OCI-LY1 (cell line): Measurements from ENCODE around the gene THTPA.
"Not testable (repeated sequence)": the region's sequence is repeated elsewhere in the genome, so short reads cannot be mapped to it uniquely, and the experiment has no call there.

Experiments
- H2AFZ ChIP-seq: fragments of 200-600 bp; sonication (generic), shearing (Covaris generic); 2 replicates; pipeline ENCODE4 v1.6.0; 2014; ENCODE audit warnings: antibody characterized with exemption, mild to moderate bottlenecking, low read length
- H3F3A ChIP-seq: fragments of 200-600 bp; sonication (generic), shearing (Covaris generic); 2 replicates; pipeline ENCODE4 v1.6.0; 2014; ENCODE audit warnings: mild to moderate bottlenecking, antibody characterized with exemption, low read length, moderate library complexity; ENCODE audit not compliant: insufficient read depth
- H3K27ac ChIP-seq: fragments of 200-600 bp; sonication (generic); 2 replicates; pipeline ENCODE4 v1.5.1; 2014; ENCODE audit warnings: low read length, mixed run types, mild to moderate bottlenecking, low read depth; ENCODE audit not compliant: poor library complexity, severe bottlenecking
- H3K27me3 ChIP-seq: fragments of 200-600 bp; sonication (generic); 2 replicates; pipeline ENCODE4 v1.6.0; 2014; ENCODE audit warnings: antibody characterized with exemption, mild to moderate bottlenecking, low read length, moderate library complexity; ENCODE audit not compliant: insufficient read depth
- H3K36me3 ChIP-seq: fragments of 200-600 bp; sonication (generic); 2 replicates; pipeline ENCODE4 v1.6.1; 2014; ENCODE audit warnings: mild to moderate bottlenecking, antibody characterized with exemption, low read length, moderate library complexity, mixed read lengths; ENCODE audit not compliant: insufficient read depth
- H3K4me1 ChIP-seq: fragments of 200-600 bp; sonication (generic); 2 replicates; pipeline ENCODE4 v1.5.1; 2014; ENCODE audit warnings: mild to moderate bottlenecking, low read length, moderate library complexity; ENCODE audit not compliant: insufficient read depth, severe bottlenecking
- H3K4me2 ChIP-seq: fragments of 200-600 bp; sonication (generic), shearing (Covaris generic); 2 replicates; pipeline ENCODE4 v1.6.1; 2014; ENCODE audit warnings: low read length
- H3K4me3 ChIP-seq: fragments of 200-600 bp; sonication (generic); 2 replicates; pipeline ENCODE4 v1.5.1; 2014; ENCODE audit warnings: low read length, low read depth, mild to moderate bottlenecking, mixed read lengths; ENCODE audit not compliant: poor library complexity, severe bottlenecking
- H3K79me2 ChIP-seq: fragments of 200-600 bp; shearing (Covaris generic); 2 replicates; pipeline ENCODE4 v1.6.1; 2016; ENCODE audit warnings: mixed run types, low read length, mixed read lengths; ENCODE audit not compliant: insufficient read depth
- H3K9ac ChIP-seq: fragments of 200-600 bp; sonication (generic), shearing (Covaris generic); 2 replicates; pipeline ENCODE4 v1.6.1; 2014; ENCODE audit warnings: mild to moderate bottlenecking, low read length, mixed read lengths
- H3K9me2 ChIP-seq: fragments of 200-600 bp; sonication (generic), shearing (Covaris generic); 2 replicates; pipeline ENCODE4 v1.6.1; 2014; ENCODE audit warnings: low read depth, mild to moderate bottlenecking, low read length, mixed read lengths
- H3K9me3 ChIP-seq: fragments of 200-600 bp; shearing (Covaris generic); 2 replicates; pipeline ENCODE4 v1.6.1; 2014; ENCODE audit warnings: low read length, mixed read lengths
- H4K20me1 ChIP-seq: fragments of 200-600 bp; sonication (generic), shearing (Covaris generic); 2 replicates; pipeline ENCODE4 v1.6.0; 2016; ENCODE audit warnings: mild to moderate bottlenecking, low read length; ENCODE audit not compliant: insufficient read depth
- CTCF ChIP-seq: fragments of 200-600 bp; sonication (generic), shearing (Covaris generic); IDR thresholded peaks from 2 replicates; pipeline ENCODE4 v1.5.1; 2017; ENCODE audit warnings: mild to moderate bottlenecking, antibody characterized with exemption, low read length, moderate library complexity, mixed read lengths
- EZH2 ChIP-seq: fragments of 200-600 bp; sonication (generic), shearing (Covaris generic); IDR thresholded peaks from 2 replicates; pipeline ENCODE4 v1.8.0; 2017; ENCODE audit warnings: borderline replicate concordance, mixed run types, mild to moderate bottlenecking, antibody characterized with exemption, low read length, moderate library complexity, mixed read lengths

THTPA gene

GRCh38 chr14:23588884-23589598 is 33.0 kb downstream of the THTPA start:
- Histone ChIP-seq H3F3A (no peaks in the 10 kb centered on the region), H2AFZ (no peak overlapping the region), H3K79me2 (no peaks in the 10 kb centered on the region), H3K9me2 (no peaks in the 10 kb centered on the region), H3K4me1 (no peaks in the 10 kb centered on the region), H3K9me3 (no peaks in the 10 kb centered on the region), H4K20me1 (no peaks in the 10 kb centered on the region), H3K4me3 (no peak overlapping the region), H3K9ac (no peak overlapping the region), H3K27ac (no peak overlapping the region), H3K4me2 (no peak overlapping the region), H3K27me3 (no peaks in the 10 kb centered on the region), H3K36me3 (no peaks in the 10 kb centered on the region)
- TF ChIP-seq CTCF (peak; percentile 81), EZH2 (no peak)

GRCh38 chr14:23589606-23590005 is 33.5 kb downstream of the THTPA start:
- Histone ChIP-seq H3K9me2 (no peaks in the 10 kb centered on the region), H3F3A (no peaks in the 10 kb centered on the region), H3K9ac (no peak overlapping the region), H3K4me2 (no peak overlapping the region), H3K27ac (no peak overlapping the region), H3K9me3 (no peaks in the 10 kb centered on the region), H4K20me1 (no peaks in the 10 kb centered on the region), H3K36me3 (no peaks in the 10 kb centered on the region), H3K4me3 (no peak overlapping the region), H3K27me3 (no peaks in the 10 kb centered on the region), H2AFZ (no peak overlapping the region), H3K79me2 (no peaks in the 10 kb centered on the region), H3K4me1 (no peaks in the 10 kb centered on the region)
- TF ChIP-seq EZH2 (no peak), CTCF (no peak)

- H3K9me3 ChIP-seq = no peaks in the 10 kb centered on the region
- no peaks in the 10 kb centered on the region for H3F3A ChIP-seq
- no peaks in the 10 kb centered on the region for H3K27me3 ChIP-seq
- no peak overlapping the region for H3K4me3 ChIP-seq
- no peaks in the 10 kb centered on the region for H3K36me3 ChIP-seq
- TF ChIP-seq CTCF (no peak), EZH2 (no peak)
- no peaks in the 10 kb centered on the region for H3K9me2 ChIP-seq
- H4K20me1 ChIP-seq = no peaks in the 10 kb centered on the region
- no peak overlapping the region for H2AFZ ChIP-seq
- H3K4me1 ChIP-seq = no peaks in the 10 kb centered on the region
- no peak overlapping the region for H3K9ac ChIP-seq
- H3K27ac ChIP-seq = no peak overlapping the region
- H3K4me2 ChIP-seq = no peak overlapping the region
- H3K79me2 ChIP-seq = no peaks in the 10 kb centered on the region
Measured at GRCh38 chr14:23590198-23590597, 34.1 kb downstream of the THTPA start.

- not testable (repeated sequence) for H3K4me1 ChIP-seq, H3K79me2 ChIP-seq, H4K20me1 ChIP-seq, H3K27me3 ChIP-seq, H3K4me3 ChIP-seq, H3K9ac ChIP-seq, H2AFZ ChIP-seq, H3K36me3 ChIP-seq, H3F3A ChIP-seq, H3K27ac ChIP-seq, H3K9me3 ChIP-seq, H3K9me2 ChIP-seq, H3K4me2 ChIP-seq
Measured at GRCh38 chr14:23594191-23594590, 38.1 kb downstream of the THTPA start.
